K562 (cell line): ENCODE results near the gene MED13L. TPM values are rescaled to one million over a fixed set of nuclear protein-coding genes. Genes with fewer than 3 reads are reported as not detected.
A peak's percentile ranks its signal among the peaks of the same experiment; 100 is the strongest.

Source experiments
- BRD4 ChIP-seq: fragments of 200-600 bp; sonication (generic); IDR thresholded peaks from 2 replicates; pipeline ENCODE4 v1.6.1; 2017; ENCODE audit warnings: inconsistent platforms
- CEBPB ChIP-seq: fragments of 450-650 bp; IDR thresholded peaks from 2 replicates; pipeline ENCODE4 v1.6.1; 2016; ENCODE audit warnings: missing genetic modification characterization, missing compliant biosample characterization
- FIP1L1 ChIP-seq: fragments of 200-400 bp; formaldehyde crosslinking; IDR thresholded peaks from 2 replicates; pipeline ENCODE4 v1.6.1; 2018; ENCODE audit warnings: mild to moderate bottlenecking, low read depth, low read length; ENCODE audit not compliant: poor library complexity, severe bottlenecking
- GATAD2A ChIP-seq: fragments of 450-650 bp; IDR thresholded peaks from 2 replicates; pipeline ENCODE4 v1.6.1; 2017
- IFI16 ChIP-seq: fragments of 250-450 bp; sonication (Bioruptor Pico); IDR thresholded peaks from 2 replicates; pipeline ENCODE4 v2.1.2; 2022; ENCODE audit warnings: mild to moderate bottlenecking, inconsistent platforms
- ILK ChIP-seq: fragments of 450-650 bp; IDR thresholded peaks from 2 replicates; pipeline ENCODE4 v1.6.1; 2016; ENCODE audit warnings: missing genetic modification characterization, low read depth, mild to moderate bottlenecking, missing compliant biosample characterization, moderate library complexity, borderline replicate concordance
- LCOR ChIP-seq: sonication (generic); formaldehyde crosslinking; IDR thresholded peaks from 2 replicates; pipeline ENCODE4 v1.8.0; 2022; ENCODE audit warnings: mild to moderate bottlenecking, missing genetic modification reagents
- MNT ChIP-seq, 2 experiments: fragments of 450-650 bp; conservative IDR thresholded peaks; 2 replicates each; pipeline ENCODE4 v1.6.1; 2017; ENCODE audit warnings: mild to moderate bottlenecking in 2 of 2, moderate library complexity in 2 of 2
- MTA2 ChIP-seq: fragments of 450-650 bp; IDR thresholded peaks from 2 replicates; pipeline ENCODE4 v1.6.1; 2016; ENCODE audit warnings: low read depth
- PATZ1 ChIP-seq: fragments of 250-450 bp; sonication (Bioruptor Pico); IDR thresholded peaks from 2 replicates; pipeline ENCODE4 v1.5.0; 2020; ENCODE audit warnings: mild to moderate bottlenecking, borderline replicate concordance
- RREB1 ChIP-seq: fragments of 250-450 bp; sonication (Bioruptor Pico); IDR thresholded peaks from 2 replicates; pipeline ENCODE4 v1.4.0; 2020
- SMAD3 ChIP-seq: fragments of 450-650 bp; formaldehyde crosslinking; conservative IDR thresholded peaks from 2 replicates; pipeline ENCODE4 v1.4.0; 2020; ENCODE audit warnings: mild to moderate bottlenecking
- SMARCA5 ChIP-seq: fragments of 450-650 bp; IDR thresholded peaks from 2 replicates; pipeline ENCODE4 v1.6.1; 2016
- STAT5A ChIP-seq: IDR thresholded peaks from 2 replicates; pipeline ENCODE4 v1.6.1; 2012; ENCODE audit warnings: low read length, inconsistent platforms, borderline replicate concordance
- TBL1XR1 ChIP-seq, 2 experiments: IDR thresholded peaks; 2 replicates each; pipeline ENCODE4 v1.6.1; 2012; ENCODE audit warnings: improper control_type of control experiment in 2 of 2, low read length in 2 of 2, mild to moderate bottlenecking in 1 of 2
- ZFP30 ChIP-seq: fragments of 250-450 bp; sonication (Bioruptor Pico); IDR thresholded peaks from 2 replicates; pipeline ENCODE4 v1.8.0; 2022; ENCODE audit warnings: moderate library complexity, mild to moderate bottlenecking, inconsistent platforms, borderline replicate concordance
- ZKSCAN1 ChIP-seq: fragments of 150-350 bp; IDR thresholded peaks from 2 replicates; pipeline ENCODE4 v1.6.1; 2016; ENCODE audit warnings: low read depth, low read length
- ZNF175 ChIP-seq: fragments of 200-800 bp; sonication (Bioruptor generic); IDR thresholded peaks from 2 replicates; pipeline ENCODE4 v1.6.1; 2016; ENCODE audit warnings: low read depth, mild to moderate bottlenecking, missing genetic modification characterization, missing compliant biosample characterization
- ZNF212 ChIP-seq: fragments of 450-650 bp; formaldehyde crosslinking; IDR thresholded peaks from 2 replicates; pipeline ENCODE4 v1.4.0; 2020; ENCODE audit warnings: mild to moderate bottlenecking
- ZNF551 ChIP-seq: fragments of 250-450 bp; sonication (Bioruptor Pico); IDR thresholded peaks from 2 replicates; pipeline ENCODE4 v1.5.0; 2021; ENCODE audit warnings: mild to moderate bottlenecking, moderate library complexity
- polyA plus RNA-seq, 8 experiments: library from polyadenylated mRNA; depleted of rRNA in 4 of 8; stranded (reverse) in 5 of 8; unstranded in 3 of 8; fragments of >200 nt; fragmentation: Nextera tagmentation in 2 of 8; fragmentation: Illumina TruSeq in 1 of 8; extraction: Ambion mirVana in 2 of 8; extraction: Trizol in 1 of 8; gene quantifications; 2 replicates each; pipeline versions ENCODE4 v1.2.1 to v1.2.3, GENCODE V29; 2011 to 2014; ENCODE audit warnings: inconsistent platforms in 1 of 8, missing spikeins in 1 of 8
- total RNA-seq, 7 experiments: library from RNA; depleted of rRNA in 6 of 7; stranded (reverse); fragments of >200 nt in 6 of 7; fragmentation: Illumina TruSeq in 2 of 7; extraction: Trizol in 2 of 7; gene quantifications; 2 replicates each; pipeline versions ENCODE4 v1.2.1 to v1.2.3, GENCODE V29; 2011 to 2021; ENCODE audit warnings: low replicate concordance in 1 of 7

The MED13L gene
- total and polyA plus RNA-seq, 9 of the 15 experiments (the other 6 are each of a cell fraction or from before 2014, with no cell fraction given), result 13.4 to 90.3 (median 36.9) TPM

- no peak for TF ChIP-seq ZFP30 (CRISPR knock-in tag)
- no peak for TF ChIP-seq ZNF551 (CRISPR knock-in tag)
- TF ChIP-seq RREB1 (CRISPR knock-in tag), result no peak
- no peak for TF ChIP-seq IFI16 (CRISPR knock-in tag)
- TF ChIP-seq CEBPB (tag), result no peak
- TF ChIP-seq ZNF212, result no peak
- TF ChIP-seq SMAD3 (CRISPR knock-in tag), result no peak
- TF ChIP-seq TBL1XR1 (IDR thresholded peaks at IDR 0.05; ENCODE audit: low read length in 2 of 2), result no peak
- no peak for TF ChIP-seq LCOR (CRISPR knock-in tag)
- TF ChIP-seq MTA2, result no peak
- no peak for TF ChIP-seq SMARCA5
- TF ChIP-seq ILK (tag), result no peak
- no peak for TF ChIP-seq FIP1L1
- TF ChIP-seq PATZ1 (CRISPR knock-in tag), result no peak
- no peak for TF ChIP-seq BRD4
- peak; percentile 93 to 96 for TF ChIP-seq MNT (conservative IDR thresholded peaks at IDR 0.05)
- TF ChIP-seq ZKSCAN1, result no peak
- TF ChIP-seq GATAD2A, result no peak
- no peak for TF ChIP-seq ZNF175
- no peak; the same call in 1 of the 2 replicates for TF ChIP-seq STAT5A
These were observed 153.8 kb downstream of the MED13L start (continued) for GRCh38 chr12:116123451-116124258.
